ENCODE data around the gene SC5D.

SC5D gene

GRCh38 chr11:121293288-121293594 is 670 bp downstream of the SC5D start:
- no peak for DNase-seq (ENCODE audit: low read depth)

GRCh38 chr11:121295246-121296029 is 2.9 kb downstream of the SC5D start:
- DNase-seq (ENCODE audit: low read depth), result no peak

GRCh38 chr11:121297872-121298271 is 5.3 kb downstream of the SC5D start:
- DNase-seq (ENCODE audit: low read depth), result no peak

- no peak for DNase-seq (ENCODE audit: low read depth)
Measured at GRCh38 chr11:121298774-121299173, 6.2 kb downstream of the SC5D start.

GRCh38 chr11:121299417-121299816 is 6.8 kb downstream of the SC5D start:
- DNase-seq (ENCODE audit: low read depth), result no peak

GRCh38 chr11:121300313-121300971 is 7.9 kb downstream of the SC5D start:
- DNase-seq (ENCODE audit: low read depth), result no peak

GRCh38 chr11:121300972-121301699 is 8.6 kb downstream of the SC5D start:
- no peak for DNase-seq (ENCODE audit: low read depth)

GRCh38 chr11:121304759-121305158 is 12.2 kb downstream of the SC5D start:
- DNase-seq (ENCODE audit: low read depth), result no peak

GRCh38 chr11:121308816-121309215 is 16.2 kb downstream of the SC5D start:
- no peak for DNase-seq (ENCODE audit: low read depth)

- no peak for DNase-seq (ENCODE audit: low read depth)
Measured at GRCh38 chr11:121309688-121310087, 17.1 kb downstream of the SC5D start.

- DNase-seq (ENCODE audit: low read depth), result no peak
Measured at GRCh38 chr11:121310908-121311307, 18.3 kb downstream of the SC5D start.

GRCh38 chr11:121311373-121311772 is 18.8 kb downstream of the SC5D start:
- DNase-seq (ENCODE audit: low read depth), result no peak

GRCh38 chr11:121312483-121312882 is 19.9 kb downstream of the SC5D start:
- no peak for DNase-seq (ENCODE audit: low read depth)

GRCh38 chr11:121318848-121319834 is 26.6 kb downstream of the SC5D start:
- no peak for DNase-seq (ENCODE audit: low read depth)

GRCh38 chr11:121321614-121322243 is 29.2 kb downstream of the SC5D start:
- no peak for DNase-seq (ENCODE audit: low read depth)

- DNase-seq (ENCODE audit: low read depth), result no peak
Measured at GRCh38 chr11:121323046-121323607, 30.6 kb downstream of the SC5D start.

GRCh38 chr11:121326230-121326629 is 33.7 kb downstream of the SC5D start:
- no peak for DNase-seq (ENCODE audit: low read depth)

GRCh38 chr11:121327553-121327952 is 35.0 kb downstream of the SC5D start:
- DNase-seq (ENCODE audit: low read depth), result no peak

GRCh38 chr11:121328176-121328966 is 35.8 kb downstream of the SC5D start:
- peak; percentile 14 for DNase-seq (ENCODE audit: low read depth)

- DNase-seq (ENCODE audit: low read depth), result no peak
Measured at GRCh38 chr11:121328967-121329679, 36.6 kb downstream of the SC5D start.

All from activated T-helper 1 cell treated with Interleukin-2 at 50 U/mL for 16 hours (primary cell).